Activated CD8-positive, alpha-beta memory T cell treated with anti-CD3 and anti-CD28 coated beads for 24 hours (primary cell): ENCODE results near the gene WDR43.

Source experiments
- DNase-seq: peaks from one replicate; pipeline ENCODE4 v3.0.0-alpha.2; 2020

WDR43 gene

GRCh38 chr2:28894470-28895188, at the start of gene WDR43:
TSS of gene WDR43 (plus strand) at chr2:28894667. CDS start at chr2:28894699, 32 bp downstream.
- DNase-seq: peak; percentile 98

- DNase-seq: no peak
Observed at GRCh38 chr2:28855193-28855592, 39.3 kb upstream of the WDR43 start.

GRCh38 chr2:28855977-28856376, 38.5 kb upstream of the WDR43 start:
- no peak for DNase-seq

- no peak for DNase-seq
Observed at GRCh38 chr2:28868611-28869010, 25.9 kb upstream of the WDR43 start.

GRCh38 chr2:28869494-28870145, 24.8 kb upstream of the WDR43 start:
- DNase-seq: no peak

GRCh38 chr2:28870146-28870891, 24.1 kb upstream of the WDR43 start, which contains the start of gene TRMT61B:
TSS of gene TRMT61B (minus strand) at chr2:28870309. CDS start at chr2:28870277, 32 bp downstream.
- peak; percentile 99 for DNase-seq

GRCh38 chr2:28871620-28872019, 22.8 kb upstream of the WDR43 start:
- DNase-seq: no peak

GRCh38 chr2:28880193-28880592, 14.3 kb upstream of the WDR43 start:
- DNase-seq: no peak

GRCh38 chr2:28893488-28893887, 979 bp upstream of the WDR43 start:
- no peak for DNase-seq

GRCh38 chr2:28895189-28895893, 874 bp downstream of the WDR43 start:
- DNase-seq: peak; percentile 86

GRCh38 chr2:28896906-28897305, 2.4 kb downstream of the WDR43 start:
- no peak for DNase-seq

GRCh38 chr2:28898048-28898447, 3.6 kb downstream of the WDR43 start:
- DNase-seq: no peak

- no peak for DNase-seq
Observed at GRCh38 chr2:28901202-28901601, 6.7 kb downstream of the WDR43 start.

GRCh38 chr2:28901841-28902240, 7.4 kb downstream of the WDR43 start:
- no peak for DNase-seq

GRCh38 chr2:28902584-28902983, 8.1 kb downstream of the WDR43 start:
- no peak for DNase-seq

- no peak for DNase-seq
Observed at GRCh38 chr2:28904295-28904694, 9.8 kb downstream of the WDR43 start.

GRCh38 chr2:28904802-28905457, 10.5 kb downstream of the WDR43 start:
- no peak for DNase-seq

GRCh38 chr2:28905533-28905932, 11.1 kb downstream of the WDR43 start:
- DNase-seq: no peak

- DNase-seq: no peak
Observed at GRCh38 chr2:28906376-28906775, 11.9 kb downstream of the WDR43 start.

GRCh38 chr2:28906821-28907220, 12.4 kb downstream of the WDR43 start:
- DNase-seq: no peak

- DNase-seq: no peak
Observed at GRCh38 chr2:28908172-28908571, 13.7 kb downstream of the WDR43 start.

GRCh38 chr2:28909655-28910353, 15.3 kb downstream of the WDR43 start:
- DNase-seq: no peak
